B cell (primary cell): ENCODE data around the gene AQP11.
A peak's percentile ranks its signal among the peaks of the same experiment; 100 is the strongest.

Source experiments
- CTCF ChIP-seq: fragments of 200-600 bp; IDR thresholded peaks from one replicate; pipeline ENCODE4 v1.8.0; 2022; ENCODE audit warnings: antibody characterized with exemption, mild to moderate bottlenecking
- EZH2 ChIP-seq: IDR thresholded peaks from 2 replicates; pipeline ENCODE4 v1.6.1; 2012; ENCODE audit warnings: borderline replicate concordance, low read depth, mild to moderate bottlenecking, moderate library complexity, low read length; ENCODE audit not compliant: insufficient read depth, poor library complexity, severe bottlenecking

GRCh38 chr11:77547863-77548551, 41.7 kb upstream of the AQP11 start:
- peak; percentile 84 for TF ChIP-seq CTCF
- no peak for TF ChIP-seq EZH2
